H1 (cell line): ENCODE measurements around the gene ENO3. TPM values are rescaled to one million over a fixed set of nuclear protein-coding genes. Genes with fewer than 3 reads are reported as not detected.

Experiments used
- CTCF ChIA-PET: fragments of 300-600 bp; sonication (Branson Sonifier 250); formaldehyde crosslinking; loops from one replicate; lab custom pipeline; 2021; ENCODE audit not compliant: partially characterized antibody; lab: Charles Lee
- POLR2A ChIA-PET: fragments of 300-600 bp; sonication (Branson Sonifier 250); formaldehyde crosslinking; loops from one replicate; lab custom pipeline; 2021; ENCODE audit warnings: inconsistent platforms; ENCODE audit not compliant: partially characterized antibody; lab: Charles Lee
- DNase-seq, 2 experiments: peaks; one replicate each; pipeline versions ENCODE4 v3.0.0 to v3.0.0-alpha.2; 2010 to 2022; ENCODE audit warnings: low spot score in 2 of 2, low read depth in 1 of 2, mixed read lengths in 1 of 2
- FAIRE-seq: peaks from 2 replicates; lab custom pipeline; 2011; peaks lifted over from hg19 to GRCh38; lab: Jason Lieb, UNC
- H2AFZ ChIP-seq: 2 replicates; pipeline ENCODE4 v1.8.1; 2012; ENCODE audit warnings: low read length, inconsistent platforms
- H2AK5ac ChIP-seq: 2 replicates; pipeline ENCODE4 v1.6.1; 2013; ENCODE audit warnings: low read depth, low read length
- H2BK120ac ChIP-seq: replicated peaks from 2 replicates; pipeline ENCODE3; 2013; ENCODE audit warnings: low read depth, low read length, inconsistent platforms
- H2BK12ac ChIP-seq: 2 replicates; pipeline ENCODE4 v1.6.1; 2013; ENCODE audit warnings: low read depth, low read length
- H2BK15ac ChIP-seq: 2 replicates; pipeline ENCODE4 v1.6.1; 2013; ENCODE audit warnings: low read length
- H2BK20ac ChIP-seq: 2 replicates; pipeline ENCODE4 v1.6.1; 2013; ENCODE audit warnings: low read length
- H2BK5ac ChIP-seq: 2 replicates; pipeline ENCODE4 v1.6.1; 2013; ENCODE audit warnings: low read depth, low read length
- H3K14ac ChIP-seq: 2 replicates; pipeline ENCODE4 v1.6.1; 2013; ENCODE audit warnings: inconsistent platforms; ENCODE audit not compliant: insufficient read length
- H3K18ac ChIP-seq: 2 replicates; pipeline ENCODE4 v1.6.1; 2013; ENCODE audit warnings: low read length; ENCODE audit errors: extremely low read depth
- H3K23ac ChIP-seq: 2 replicates; pipeline ENCODE4 v1.6.1; 2013; ENCODE audit warnings: inconsistent platforms; ENCODE audit not compliant: insufficient read length
- H3K23me2 ChIP-seq: 2 replicates; pipeline ENCODE4 v1.6.1; 2013; ENCODE audit warnings: low read depth, low read length
- H3K27ac ChIP-seq: 2 replicates; pipeline ENCODE4 v1.6.1; 2011; ENCODE audit warnings: low read depth, low read length, inconsistent platforms
- H3K27me3 ChIP-seq, 4 experiments: replicated peaks in 1 of 4; 1 replicate in 1 of 4; 2 replicates in 3 of 4; pipeline versions ENCODE4 v1.6.1 to v1.8.1; 2011 to 2013; ENCODE audit warnings: low read length in 3 of 4, mild to moderate bottlenecking in 3 of 4, inconsistent platforms in 2 of 4, mixed read lengths in 2 of 4, moderate library complexity in 1 of 4; ENCODE audit not compliant: control insufficient read depth in 3 of 4, insufficient read depth in 3 of 4; ENCODE audit errors: extremely low read depth in 1 of 4
- H3K36me3 ChIP-seq, 4 experiments: 2 replicates each; pipeline versions ENCODE4 v1.6.1 to v1.8.1; 2011 to 2013; ENCODE audit warnings: mild to moderate bottlenecking in 4 of 4, low read length in 3 of 4, moderate library complexity in 2 of 4, control low read depth in 1 of 4, inconsistent platforms in 1 of 4; ENCODE audit not compliant: insufficient read depth in 4 of 4, control insufficient read depth in 2 of 4
- H3K4ac ChIP-seq: replicated peaks from 2 replicates; pipeline ENCODE3; 2013; ENCODE audit warnings: low read length, low read depth, mixed read lengths, inconsistent platforms; ENCODE audit not compliant: insufficient read length
- H3K4me1 ChIP-seq, 4 experiments: replicated peaks in 1 of 4; 1 replicate in 1 of 4; 2 replicates in 3 of 4; pipeline versions ENCODE4 v1.6.1 to v1.8.1; 2011 to 2013; ENCODE audit warnings: low read length in 3 of 4, inconsistent platforms in 2 of 4, mixed read lengths in 1 of 4; ENCODE audit not compliant: insufficient read depth in 4 of 4, control insufficient read depth in 3 of 4
- H3K4me2 ChIP-seq, 2 experiments: 2 replicates each; pipeline versions ENCODE4 v1.6.1 to v1.8.1; 2011 to 2013; ENCODE audit warnings: low read depth in 2 of 2, low read length in 2 of 2, control low read depth in 1 of 2, inconsistent platforms in 1 of 2, mild to moderate bottlenecking in 1 of 2; ENCODE audit not compliant: insufficient read depth in 1 of 2
- H3K4me3 ChIP-seq, 4 experiments: fragments of 200-600, 300-600 bp in 1 of 4; sonication (generic), shearing (Covaris generic), sonication (Bioruptor Twin) in 1 of 4; 2 replicates each; pipeline versions ENCODE4 v1.5.1 to v1.8.1; 2011 to 2016; ENCODE audit warnings: low read length in 4 of 4, low read depth in 3 of 4, control low read depth in 2 of 4, inconsistent platforms in 2 of 4, mild to moderate bottlenecking in 2 of 4, mixed read lengths in 1 of 4, moderate library complexity in 1 of 4; ENCODE audit not compliant: insufficient read depth in 2 of 4; ENCODE audit errors: extremely low read depth in 1 of 4
- H3K56ac ChIP-seq: replicated peaks from 2 replicates; pipeline ENCODE3; 2013; ENCODE audit warnings: low read depth, mild to moderate bottlenecking, mixed read lengths, low read length, inconsistent platforms; ENCODE audit not compliant: insufficient read length
- H3K79me1 ChIP-seq: 2 replicates; pipeline ENCODE4 v1.6.1; 2013; ENCODE audit warnings: low read depth, low read length, control low read depth
- H3K79me2 ChIP-seq, 2 experiments: 2 replicates each; pipeline versions ENCODE4 v1.6.1 to v1.8.1; 2012 to 2013; ENCODE audit warnings: low read length in 2 of 2, mild to moderate bottlenecking in 2 of 2, inconsistent platforms in 1 of 2; ENCODE audit not compliant: insufficient read depth in 2 of 2, control insufficient read depth in 1 of 2
- H3K9ac ChIP-seq, 4 experiments: replicated peaks in 1 of 4; 1 replicate in 1 of 4; 2 replicates in 3 of 4; pipeline versions ENCODE4 v1.6.1 to v1.8.1; 2011 to 2013; ENCODE audit warnings: low read depth in 3 of 4, low read length in 3 of 4, control low read depth in 2 of 4, mild to moderate bottlenecking in 2 of 4, moderate library complexity in 2 of 4, inconsistent platforms in 1 of 4; ENCODE audit errors: extremely low read depth in 1 of 4
- H3K9me3 ChIP-seq, 2 experiments: 2 replicates each; pipeline versions ENCODE4 v1.6.1 to v1.8.1; 2012 to 2013; ENCODE audit warnings: mild to moderate bottlenecking in 2 of 2, moderate library complexity in 2 of 2, control low read depth in 1 of 2, inconsistent platforms in 1 of 2, low read depth in 1 of 2, low read length in 1 of 2, mixed read lengths in 1 of 2; ENCODE audit not compliant: insufficient read depth in 2 of 2
- H4K20me1 ChIP-seq, 2 experiments: replicated peaks in 1 of 2; 2 replicates each; pipeline versions ENCODE3 to v1.8.1; 2011 to 2013; ENCODE audit warnings: inconsistent platforms in 2 of 2, low read length in 2 of 2, mild to moderate bottlenecking in 1 of 2; ENCODE audit not compliant: insufficient read depth in 2 of 2, control insufficient read depth in 1 of 2
- H4K5ac ChIP-seq: 2 replicates; pipeline ENCODE4 v1.6.1; 2013; ENCODE audit warnings: low read length, low read depth, mixed read lengths, inconsistent platforms; ENCODE audit not compliant: insufficient read length
- H4K8ac ChIP-seq: 2 replicates; pipeline ENCODE4 v1.8.0; 2013; ENCODE audit warnings: mild to moderate bottlenecking, moderate library complexity, low read length, inconsistent platforms; ENCODE audit not compliant: insufficient read depth; ENCODE audit errors: extremely low read depth
- H4K91ac ChIP-seq: replicated peaks from 2 replicates; pipeline ENCODE3; 2013; ENCODE audit warnings: low read length, mixed read lengths, inconsistent platforms; ENCODE audit not compliant: insufficient read length
- EZH2 ChIP-seq: fragments of 200-600 bp; sonication (generic); IDR thresholded peaks from 2 replicates; pipeline ENCODE4 v1.7.1; 2012; ENCODE audit warnings: low read depth, mild to moderate bottlenecking, moderate library complexity, low read length, inconsistent platforms; ENCODE audit not compliant: severe bottlenecking
- KDM5A ChIP-seq: fragments of 200-600 bp; IDR thresholded peaks from 2 replicates; pipeline ENCODE4 v1.7.1; 2012; ENCODE audit warnings: mild to moderate bottlenecking, low read length, inconsistent platforms, mixed read lengths
- POLR2A ChIP-seq, 2 experiments: IDR thresholded peaks; 1 replicate in 1 of 2; 2 replicates in 1 of 2; pipeline ENCODE4 v1.6.1; 2011; ENCODE audit warnings: low read depth in 2 of 2, low read length in 2 of 2, mild to moderate bottlenecking in 2 of 2; ENCODE audit errors: control extremely low read depth in 1 of 2
- USF2 ChIP-seq: IDR thresholded peaks from 2 replicates; pipeline ENCODE4 v1.6.1; 2011; ENCODE audit warnings: low read length, improper control_type of control experiment
- WGBS, 2 experiments: shearing (Covaris generic) in 1 of 2; methylation state at CpG; one replicate each; pipeline versions ENCODE4 v1.1.6 to v1.1.7; 2013 to 2015; ENCODE audit warnings: low lambda C conversion rate in 2 of 2, mixed read lengths in 2 of 2, inconsistent platforms in 1 of 2, low coverage in 1 of 2, missing lambda C conversion rate in 1 of 2; ENCODE audit not compliant: insufficient replicate concordance in 2 of 2, insufficient coverage in 1 of 2, insufficient read length in 1 of 2; ENCODE audit errors: extremely low coverage in 1 of 2, missing lambda C conversion rate in 1 of 2; 5-methylcytosine and 5-hydroxymethylcytosine counted together
- polyA plus RNA-seq, 7 experiments: library from polyadenylated mRNA; depleted of rRNA in 3 of 7; stranded (reverse) in 5 of 7; unstranded in 2 of 7; fragments of >200 nt in 5 of 7; fragments of 200-250 nt in 2 of 7; gene quantifications; 1 replicate in 5 of 7; 2 replicates in 1 of 7; 4 replicates in 1 of 7; pipeline versions ENCODE4 v1.2.1 to v1.2.3, GENCODE V29; 2011 to 2013; ENCODE audit warnings: missing spikeins in 2 of 7, mixed read lengths in 2 of 7
- total RNA-seq: library from RNA; stranded (reverse); fragmentation: NEBNext Ultra II Directional; extraction: Animal tissue kit (Norgen Biotek cat#: 25700); gene quantifications from 2 replicates; pipeline ENCODE4 v1.2.1, GENCODE V29; 2021

ENO3 gene
- total and polyA plus RNA-seq, 2 of the 8 experiments (the other 6 are each of a cell fraction or from before 2014, with no cell fraction given) = 25.0 to 25.7 TPM

- Histone ChIP-seq H3K36me3 (peaks cover 0 to 11% (median 0%) of the 10 kb centered on the region in 4 experiments; a peak in 2 of 8 replicates), H3K9ac (no peak overlapping the region), H4K20me1 (peaks cover 2 to 13% of the 10 kb centered on the region in 2 experiments), H4K8ac (no peak overlapping the region), H3K4ac (no peak overlapping the region), H2BK120ac (no peak overlapping the region), H3K23ac (no peak overlapping the region), H3K79me2 (peaks cover 0 to 12% of the 10 kb centered on the region in 2 experiments; a peak in 1 of 4 replicates), H2BK15ac (no peak overlapping the region), H2AFZ (no peak overlapping the region), H2BK5ac (no peak overlapping the region), H2AK5ac (no peak overlapping the region), H3K56ac (no peak overlapping the region), H3K9me3 (no peaks in the 10 kb centered on the region), H4K5ac (no peak overlapping the region), H3K27me3 (peaks cover 0 to 43% (median 29%) of the 10 kb centered on the region in 4 experiments; a peak in 6 of 7 replicates), H3K18ac (no peak overlapping the region), H4K91ac (no peak overlapping the region), H3K4me3 (no peak overlapping the region), H3K14ac (no peak overlapping the region), H3K23me2 (peaks cover 12% of the 10 kb centered on the region), H3K4me2 (no peak overlapping the region), H3K27ac (no peak overlapping the region), H3K4me1 (peaks cover 0 to 14% (median 6%) of the 10 kb centered on the region in 4 experiments; a peak in 5 of 7 replicates), H2BK20ac (no peak overlapping the region), H3K79me1 (0 out of 2 replicates have a peak, but pooled peaks cover 3% of the 10 kb centered on the region), H2BK12ac (no peak overlapping the region)
- 0 out of 3 replicates have a peak, but pooled peaks of 1 of the 2 experiments have one; percentile 13 for TF ChIP-seq POLR2A (IDR thresholded peaks at IDR 0.05; ENCODE audit: control extremely low read depth in 1 of 2, low read depth in 2 of 2, low read length in 2 of 2)
- TF ChIP-seq EZH2 = no peak
- no peak for TF ChIP-seq KDM5A
- TF ChIP-seq USF2 = no peak
- ChIA-PET POLR2A (interaction anchor here (0.7 to 32.4 kb wide), 7 partner anchors 8 to 309 kb away, joined by 3 to 987 read pairs (median 6); partner anchors contain the start of genes CAMTA2, ENO3, INCA1 and KIF1C), CTCF (interaction anchor here (0.6 to 6.2 kb wide), 10 partner anchors 8 to 91 kb away, joined by 3 to 31 read pairs (median 4); partner anchors contain the start of gene GP1BA)
- no peak for DNase-seq
- 82% methylated on average over 11 of the region's 12 CpGs; no CpG with 5 or more reads in 1 of the 2 experiments for WGBS, 2 experiments
- no peak for FAIRE-seq
Measured at GRCh38 chr17:4972752-4973151, 21.8 kb downstream of the ENO3 start.
